Measurements from ENCODE around the gene ZNF814. TPM values are rescaled to one million over a fixed set of nuclear protein-coding genes. Genes with fewer than 3 reads are reported as not detected.
"Not testable (repeated sequence)": the region's sequence is repeated elsewhere in the genome, so short reads cannot be mapped to it uniquely, and the experiment has no call there.

The ZNF814 gene
- polyA plus RNA-seq, 1 experiment, result 5.8 TPM

GRCh38 chr19:57916168-57916995 is 27.5 kb upstream of the ZNF814 start, which contains the start of gene ZNF417:
ZNF417 (minus strand) TSS chr19:57916592; CDS start chr19:57916411, 181 bp downstream.
- CTCF ChIA-PET, result interaction anchor here (0.6 to 1.2 kb wide), 5 partner anchors 15 to 811 kb away, joined by 3 to 4 read pairs (median 3); partner anchors contain the start of gene ZNF814
- peak; percentile 85 for DNase-seq (ENCODE audit: low read depth)
- H3K27me3 ChIP-seq (ENCODE audit: control insufficient read depth, insufficient read depth, low read length); H3K36me3 ChIP-seq (ENCODE audit: control insufficient read depth, insufficient read depth, low read length); POLR2A ChIA-PET: not testable (repeated sequence)
- peak within 1 kb of the TSS; percentile 82 for H3K4me3 ChIP-seq (ENCODE audit: low read depth, low read length)
- TF ChIP-seq CTCF (IDR thresholded peaks at IDR 0.05; ENCODE audit: insufficient read depth, low read depth, low read length), result peak; percentile 48

- no peak overlapping the region for H3K4me3 ChIP-seq (ENCODE audit: low read depth, low read length)
- no peak for DNase-seq (ENCODE audit: low read depth)
- CTCF ChIA-PET, result no interaction called here
- no peaks in the 10 kb centered on the region for H3K27me3 ChIP-seq (ENCODE audit: control insufficient read depth, insufficient read depth, low read length)
- H3K36me3 ChIP-seq (ENCODE audit: control insufficient read depth, insufficient read depth, low read length), result peaks cover 2% of the 10 kb centered on the region; the same call in 1 of the 2 replicates
- POLR2A ChIA-PET, result no interaction called here
- TF ChIP-seq CTCF (IDR thresholded peaks at IDR 0.05; ENCODE audit: insufficient read depth, low read depth, low read length), result no peak
These were observed 25.7 kb upstream of the ZNF814 start for GRCh38 chr19:57914531-57914930.

- POLR2A ChIA-PET, result no interaction called here
- Histone ChIP-seq H3K4me3 (ENCODE audit: low read depth, low read length) (no peak overlapping the region), H3K27me3 (ENCODE audit: control insufficient read depth, insufficient read depth, low read length) (no peaks in the 10 kb centered on the region), H3K36me3 (ENCODE audit: control insufficient read depth, insufficient read depth, low read length) (peaks cover 2% of the 10 kb centered on the region; the same call in 1 of the 2 replicates)
- TF ChIP-seq CTCF (IDR thresholded peaks at IDR 0.05; ENCODE audit: insufficient read depth, low read depth, low read length), result no peak
- no peak for DNase-seq (ENCODE audit: low read depth)
- CTCF ChIA-PET, result no interaction called here
These were observed 18.6 kb upstream of the ZNF814 start for GRCh38 chr19:57907394-57907793.

GRCh38 chr19:57905258-57905657 is 16.4 kb upstream of the ZNF814 start:
- H3K27me3 ChIP-seq (ENCODE audit: control insufficient read depth, insufficient read depth, low read length), result no peaks in the 10 kb centered on the region
- no peak for TF ChIP-seq CTCF (IDR thresholded peaks at IDR 0.05; ENCODE audit: insufficient read depth, low read depth, low read length)
- ChIA-PET CTCF (no interaction called here), POLR2A (no interaction called here)
- no peak overlapping the region for H3K4me3 ChIP-seq (ENCODE audit: low read depth, low read length)
- H3K36me3 ChIP-seq (ENCODE audit: control insufficient read depth, insufficient read depth, low read length), result no peaks in the 10 kb centered on the region
- no peak for DNase-seq (ENCODE audit: low read depth)

- no peak overlapping the region for H3K4me3 ChIP-seq (ENCODE audit: low read depth, low read length)
- CTCF ChIA-PET, result interaction anchor here (1.1 to 2.2 kb wide), 3 partner anchors 10 to 164 kb away, joined by 3 to 7 read pairs (median 3); no protein-coding TSS in a partner anchor
- H3K27me3 ChIP-seq (ENCODE audit: control insufficient read depth, insufficient read depth, low read length), result no peaks in the 10 kb centered on the region
- POLR2A ChIA-PET, result no interaction called here
- DNase-seq (ENCODE audit: low read depth), result no peak
- H3K36me3 ChIP-seq (ENCODE audit: control insufficient read depth, insufficient read depth, low read length), result no peaks in the 10 kb centered on the region
- TF ChIP-seq CTCF (IDR thresholded peaks at IDR 0.05; ENCODE audit: insufficient read depth, low read depth, low read length), result no peak
These were observed 14.9 kb upstream of the ZNF814 start for GRCh38 chr19:57903618-57904184.
